ENCODE results near the gene EEF2.

GRCh38 chr19:3969435-3970312 is 15.6 kb downstream of the EEF2 start:
- TF ChIP-seq CTCF (IDR thresholded peaks at IDR 0.05) (peak in 1 of 4 experiments; percentile 1), POLR2A (IDR thresholded peaks at IDR 0.05) (peak in 1 of 2 donors; percentile 24)

Data from uterus (tissue), 2 donors.